ENCODE measurements around the gene ATAD3B. TPM values are rescaled to one million over a fixed set of nuclear protein-coding genes. Genes with fewer than 3 reads are reported as not detected.

ATAD3B gene
- total RNA-seq, 1 donor from 2014 or later, result 9.0 TPM

Other genes with a start within 250 kb of the ATAD3B start
- gene SDF4, start 239.8 kb upstream of the ATAD3B start, total RNA-seq, result 125 TPM
- gene B3GALT6, start 239.5 kb upstream of the ATAD3B start, total RNA-seq, result 8.3 TPM
- 0.57 TPM for gene C1QTNF12, start 225.0 kb upstream of the ATAD3B start, total RNA-seq
- 40.0 TPM for gene UBE2J2, start 197.9 kb upstream of the ATAD3B start, total RNA-seq
- gene SCNN1D, start 191.3 kb upstream of the ATAD3B start, total RNA-seq, result 3.0 TPM
- gene ACAP3, start 163.8 kb upstream of the ATAD3B start, total RNA-seq, result 57.3 TPM
- gene PUSL1, start 163.2 kb upstream of the ATAD3B start, total RNA-seq, result 10.3 TPM
- 75.7 TPM for gene INTS11, start 147.1 kb upstream of the ATAD3B start, total RNA-seq
- gene CPTP, start 147.0 kb upstream of the ATAD3B start, total RNA-seq, result 119 TPM
- 0.51 TPM for gene TAS1R3, start 140.5 kb upstream of the ATAD3B start, total RNA-seq
- 119 TPM for gene DVL1, start 122.3 kb upstream of the ATAD3B start, total RNA-seq
- gene MXRA8, start 113.2 kb upstream of the ATAD3B start, total RNA-seq, result 21.8 TPM
- gene AURKAIP1, start 96.6 kb upstream of the ATAD3B start, total RNA-seq, result 265 TPM
- gene CCNL2, start 72.4 kb upstream of the ATAD3B start, total RNA-seq, result 49.4 TPM
- 140 TPM for gene MRPL20, start 64.5 kb upstream of the ATAD3B start, total RNA-seq
- gene ANKRD65, start 50.5 kb upstream of the ATAD3B start, total RNA-seq, result 3.0 TPM
- gene VWA1, start 36.1 kb upstream of the ATAD3B start, total RNA-seq, result 20.5 TPM
- 1.8 TPM for gene ATAD3C, start 22.1 kb upstream of the ATAD3B start, total RNA-seq
- 17.9 TPM for gene ATAD3A, start 40.4 kb downstream of the ATAD3B start, total RNA-seq
- 6.9 TPM for gene TMEM240, start 68.9 kb downstream of the ATAD3B start, total RNA-seq
- 116 TPM for gene SSU72, start 103.1 kb downstream of the ATAD3B start, total RNA-seq
- 3.0 TPM for gene FNDC10, start 128.4 kb downstream of the ATAD3B start, total RNA-seq
- 103 TPM for gene MIB2, start 143.7 kb downstream of the ATAD3B start, total RNA-seq
- 36.2 TPM for gene MMP23B, start 160.4 kb downstream of the ATAD3B start, total RNA-seq
- gene CDK11B, start 187.2 kb downstream of the ATAD3B start, total RNA-seq, result 24.0 TPM
- gene SLC35E2B, start 221.0 kb downstream of the ATAD3B start, total RNA-seq, result 20.3 TPM

All from Right ventricle myocardium inferior (tissue), 1 donor.